Transverse colon (tissue), 4 donors: ENCODE measurements around the gene CCDC197.

Experiments
- CTCF ChIP-seq, 5 experiments: fragments of 200-600 bp in 3 of 5; fragments of 450-650 bp in 2 of 5; sonication (generic) in 3 of 5; IDR thresholded peaks; 1 replicate in 2 of 5; 2 replicates in 3 of 5; pipeline ENCODE4 v1.5.1; 2016 to 2017; ENCODE audit warnings: antibody characterized with exemption in 5 of 5, inconsistent platforms in 3 of 5, mild to moderate bottlenecking in 2 of 5, moderate library complexity in 1 of 5
- POLR2A ChIP-seq: fragments of 450-650 bp; IDR thresholded peaks from one replicate; pipeline ENCODE4 v1.6.1; 2016; ENCODE audit warnings: antibody characterized with exemption, mild to moderate bottlenecking, moderate library complexity
- POLR2AphosphoS5 ChIP-seq, 3 donors: sonication (generic); formaldehyde crosslinking; IDR thresholded peaks; one replicate each; pipeline ENCODE4 v1.6.1; 2016; ENCODE audit warnings: antibody characterized with exemption in 3 of 3

GRCh38 chr14:94004015-94004414, 6.9 kb downstream of the CCDC197 start:
- TF ChIP-seq CTCF (IDR thresholded peaks at IDR 0.05) = no peak
- TF ChIP-seq POLR2A = no peak
- no peak for TF ChIP-seq POLR2AphosphoS5 (IDR thresholded peaks at IDR 0.05)
